GM12878 (cell line): ENCODE results near the gene NF1. TPM values are rescaled to one million over a fixed set of nuclear protein-coding genes. Genes with fewer than 3 reads are reported as not detected.

ENCODE experiments used
- ATAC-seq: fragments of 200-7000 bp; cut with Tn5 transposase; 3 replicates; pipeline ENCODE4 v1.9.1; 2020; ENCODE audit warnings: mild to moderate bottlenecking, moderate library complexity
- BruUV-seq: library from RNA; stranded (reverse); fragments of 400-500 nt; replicated peaks from 2 replicates; lab custom pipeline; 2021; lab: Mats Ljungman, UMichigan
- CTCF ChIA-PET: fragments of 300-600 bp; sonication (Branson Sonifier 250); formaldehyde crosslinking; extraction: SDS; loops from one replicate; lab custom pipeline; 2021; ENCODE audit warnings: inconsistent platforms; lab: Yijun Ruan, JAX
- POLR2A ChIA-PET: fragments of 350-600 bp; formaldehyde crosslinking; extraction: SDS; loops from one replicate; lab custom pipeline; 2021; ENCODE audit warnings: inconsistent platforms; lab: Charles Lee
- RAD21 ChIA-PET: fragments of 300-600 bp; sonication (Branson Sonifier 250); formaldehyde crosslinking; loops from one replicate; lab custom pipeline; 2023; ENCODE audit warnings: antibody characterized with exemption; ENCODE audit not compliant: unreplicated experiment; lab: Charles Lee
- SMC1A ChIA-PET: fragments of 300-600 bp; sonication (Branson Sonifier 250); formaldehyde crosslinking; loops from one replicate; lab custom pipeline; 2023; ENCODE audit not compliant: unreplicated experiment, uncharacterized antibody; lab: Charles Lee
- DNase-seq: peaks from one replicate; pipeline ENCODE4 v3.0.0-alpha.2; 2011; ENCODE audit warnings: low read depth, low spot score
- FAIRE-seq: peaks from 3 replicates; lab custom pipeline; 2011; peaks lifted over from hg19 to GRCh38; lab: Jason Lieb, UNC
- H2AFZ ChIP-seq: 2 replicates; pipeline ENCODE4 v1.6.0; 2011; ENCODE audit warnings: low read depth, low read length, control low read depth; ENCODE audit not compliant: control insufficient read depth
- H3K27ac ChIP-seq: 2 replicates; pipeline ENCODE4 v1.5.1; 2011; ENCODE audit warnings: control low read depth; ENCODE audit not compliant: control insufficient read depth, insufficient read depth
- H3K27me3 ChIP-seq, 2 experiments: replicated peaks in 1 of 2; 2 replicates each; pipeline versions ENCODE4 v1.6.0 to v1.6.1; 2011; ENCODE audit warnings: low read length in 1 of 2; ENCODE audit not compliant: control insufficient read depth in 2 of 2, insufficient read depth in 2 of 2
- H3K36me3 ChIP-seq, 2 experiments: 2 replicates each; pipeline ENCODE4 v1.5.1; 2011; ENCODE audit warnings: low read length in 1 of 2; ENCODE audit not compliant: control insufficient read depth in 2 of 2, insufficient read depth in 2 of 2
- H3K4me1 ChIP-seq: 2 replicates; pipeline ENCODE4 v1.6.1; 2011; ENCODE audit warnings: mild to moderate bottlenecking, low read length, moderate library complexity, mixed read lengths; ENCODE audit not compliant: control insufficient read depth, insufficient read depth
- H3K4me2 ChIP-seq: 2 replicates; pipeline ENCODE4 v1.6.0; 2011; ENCODE audit warnings: control low read depth; ENCODE audit not compliant: control insufficient read depth, insufficient read depth
- H3K4me3 ChIP-seq: fragments of 200-600 bp; sonication (generic); 2 replicates; pipeline ENCODE4 v1.5.1; 2016
- H3K79me2 ChIP-seq: 2 replicates; pipeline ENCODE4 v1.6.0; 2011; ENCODE audit warnings: low read length; ENCODE audit not compliant: control insufficient read depth, insufficient read depth
- H3K9ac ChIP-seq: 2 replicates; pipeline ENCODE4 v1.8.0; 2011; ENCODE audit warnings: low read length, control low read depth, mixed read lengths; ENCODE audit not compliant: control insufficient read depth, insufficient read depth
- H3K9me3 ChIP-seq: replicated peaks from 3 replicates; pipeline ENCODE4 v1.5.1; 2011; ENCODE audit warnings: mild to moderate bottlenecking, low read length; ENCODE audit not compliant: control insufficient read depth, insufficient read depth
- H4K20me1 ChIP-seq: 2 replicates; pipeline ENCODE4 v1.6.0; 2011; ENCODE audit not compliant: control insufficient read depth, insufficient read depth
- BACH1 ChIP-seq: fragments of 450-650 bp; IDR thresholded peaks from 2 replicates; pipeline ENCODE4 v1.6.1; 2017; ENCODE audit warnings: mild to moderate bottlenecking, borderline replicate concordance
- CHD2 ChIP-seq: IDR thresholded peaks from 2 replicates; pipeline ENCODE4 v1.6.1; 2011; ENCODE audit warnings: low read depth, low read length, improper control_type of control experiment, borderline replicate concordance
- EP300 ChIP-seq, 2 experiments: fragments of 150-350 bp in 1 of 2; IDR thresholded peaks; 2 replicates each; pipeline ENCODE4 v1.6.1; 2011 to 2012; ENCODE audit warnings: low read depth in 2 of 2, low read length in 2 of 2, borderline replicate concordance in 1 of 2, improper control_type of control experiment in 1 of 2, inconsistent platforms in 1 of 2; ENCODE audit not compliant: control insufficient read depth in 1 of 2
- EZH2 ChIP-seq: IDR thresholded peaks from 2 replicates; pipeline ENCODE4 v1.6.1; 2012; ENCODE audit warnings: low read depth, mild to moderate bottlenecking, control low read depth, inconsistent platforms, low read length, borderline replicate concordance; ENCODE audit not compliant: control insufficient read depth
- FOXM1 ChIP-seq: IDR thresholded peaks from 2 replicates; pipeline ENCODE4 v1.6.1; 2012; ENCODE audit warnings: low read depth, mild to moderate bottlenecking, inconsistent platforms, low read length, moderate library complexity
- MEF2B ChIP-seq: fragments of 450-650 bp; IDR thresholded peaks from 2 replicates; pipeline ENCODE4 v1.6.1; 2018; ENCODE audit warnings: mild to moderate bottlenecking, moderate library complexity; ENCODE audit not compliant: partially characterized antibody, poor library complexity, severe bottlenecking
- NFIC ChIP-seq: IDR thresholded peaks from 2 replicates; pipeline ENCODE4 v1.6.1; 2012; ENCODE audit warnings: low read depth, mild to moderate bottlenecking, inconsistent platforms, low read length, moderate library complexity
- NR2C1 ChIP-seq: fragments of 450-650 bp; IDR thresholded peaks from 2 replicates; pipeline ENCODE4 v1.6.1; 2017; ENCODE audit warnings: antibody characterized with exemption, mild to moderate bottlenecking, moderate library complexity
- PKNOX1 ChIP-seq: fragments of 450-650 bp; IDR thresholded peaks from 2 replicates; pipeline ENCODE4 v1.6.1; 2016; ENCODE audit warnings: mild to moderate bottlenecking
- POLR2A ChIP-seq: IDR thresholded peaks from 2 replicates; pipeline ENCODE4 v1.6.1; 2011; ENCODE audit warnings: low read depth, mild to moderate bottlenecking, low read length
- RUNX3 ChIP-seq: IDR thresholded peaks from 2 replicates; pipeline ENCODE4 v1.6.1; 2012; ENCODE audit warnings: low read length, inconsistent platforms
- SMARCA5 ChIP-seq: fragments of 450-650 bp; IDR thresholded peaks from 2 replicates; pipeline ENCODE4 v1.6.1; 2017; ENCODE audit warnings: mild to moderate bottlenecking
- TAF1 ChIP-seq: IDR thresholded peaks from 2 replicates; pipeline ENCODE4 v1.6.1; 2011; ENCODE audit warnings: mild to moderate bottlenecking, low read depth, low read length, borderline replicate concordance
- TCF7 ChIP-seq: IDR thresholded peaks from 2 replicates; pipeline ENCODE4 v1.6.1; 2014; ENCODE audit warnings: antibody characterized with exemption, borderline replicate concordance
- ZNF592 ChIP-seq: fragments of 450-650 bp; IDR thresholded peaks from 2 replicates; pipeline ENCODE4 v1.6.1; 2017; ENCODE audit warnings: mild to moderate bottlenecking, moderate library complexity
- WGBS: methylation state at CpG from one replicate; pipeline ENCODE4 v1.1.6; 2016; ENCODE audit warnings: low lambda C conversion rate; ENCODE audit not compliant: insufficient replicate concordance, insufficient coverage; ENCODE audit errors: missing lambda C conversion rate; 5-methylcytosine and 5-hydroxymethylcytosine counted together
- in situ Hi-C: fragments of 300-500 bp; cut with MboI; formaldehyde crosslinking; loops from 9 replicates; pipeline ENCODE4 v1.14.3; 2018; ENCODE audit warnings: mixed read lengths
- intact Hi-C: fragments of 100-400 bp; cut with micrococcal nuclease; formaldehyde crosslinking; loops from one replicate; pipeline ENCODE4 v1.14.2; 2022; ENCODE audit not compliant: unreplicated experiment
- polyA plus RNA-seq, 11 experiments: library from polyadenylated mRNA; depleted of rRNA in 4 of 11; unstranded in 6 of 11; stranded (reverse) in 5 of 11; fragments of >200 nt; fragmentation: Nextera tagmentation in 4 of 11; fragmentation: Illumina TruSeq in 1 of 11; extraction: Ambion mirVana in 4 of 11; extraction: Trizol in 1 of 11; gene quantifications; 1 replicate in 1 of 11; 2 replicates in 10 of 11; pipeline versions ENCODE4 v1.2.1 to v1.2.3, GENCODE V29; 2011 to 2016; ENCODE audit warnings: inconsistent platforms in 2 of 11, missing spikeins in 2 of 11, low read depth in 1 of 11
- total RNA-seq, 4 experiments: library from RNA; depleted of rRNA in 3 of 4; stranded (reverse); fragments of >200 nt in 3 of 4; fragmentation: Illumina TruSeq in 1 of 4; extraction: Trizol in 1 of 4; gene quantifications; 2 replicates each; pipeline versions ENCODE4 v1.2.1 to v1.2.3, GENCODE V29; 2013 to 2021

NF1 gene
- total and polyA plus RNA-seq, 10 of the 15 experiments (the other 5 are each of a cell fraction or from before 2014, with no cell fraction given), result 2.5 to 31.8 (median 16.6) TPM

- SMC1A ChIA-PET, result interaction anchor here (0.7 to 8.0 kb wide), 4 partner anchors 57 to 221 kb away, joined by 3 to 86 read pairs (median 4); no protein-coding TSS in a partner anchor
- TF ChIP-seq SMARCA5, result 0 out of 2 replicates have a peak, but pooled peaks have one; percentile 66
- no peak for TF ChIP-seq CHD2
- TF ChIP-seq TCF7, result no peak
- peak; percentile 85 for TF ChIP-seq NFIC
- peak; percentile 90 for TF ChIP-seq RUNX3
- no peak for TF ChIP-seq BACH1
- peak; percentile 34 for TF ChIP-seq MEF2B
- peak; percentile 36; the same call in 1 of the 2 replicates for TF ChIP-seq FOXM1
- peak; percentile 44 for TF ChIP-seq PKNOX1
- no peak for TF ChIP-seq ZNF592
- no peak for TF ChIP-seq POLR2A
- peak; percentile 61; the same call in 1 of the 2 replicates for TF ChIP-seq TAF1
- no peak for TF ChIP-seq EZH2
- no peak for TF ChIP-seq NR2C1
- 0 out of 4 replicates have a peak, but pooled peaks of 1 of the 2 experiments have one; percentile 11 for TF ChIP-seq EP300 (IDR thresholded peaks at IDR 0.05; ENCODE audit: borderline replicate concordance in 1 of 2, control insufficient read depth in 1 of 2, low read depth in 2 of 2, low read length in 2 of 2)
Observed at GRCh38 chr17:31313982-31314781, 219.4 kb downstream of the NF1 start, which contains the start of gene EVI2B. EVI2B (minus strand) TSS chr17:31314054; CDS start chr17:31305609, 8,445 bp downstream.

More at GRCh38 chr17:31313982-31314781, 219.4 kb downstream of the NF1 start, which contains the start of gene EVI2B:
- Histone ChIP-seq H3K4me3 (peak within 1 kb of the TSS; percentile 77), H4K20me1 (no peaks in the 10 kb centered on the region), H3K9me3 (no peaks in the 10 kb centered on the region; the same call in 2 of the 3 replicates), H3K36me3 (no peaks in the 10 kb centered on the region), H3K9ac (peak within 1 kb of the TSS; percentile 93), H3K27ac (peak within 1 kb of the TSS; percentile 95), H3K4me2 (peak within 1 kb of the TSS; percentile 78), H3K27me3 (no peaks in the 10 kb centered on the region), H2AFZ (no peak within 1 kb of the TSS), H3K79me2 (peaks cover 87% of the 10 kb centered on the region), H3K4me1 (peaks cover 11% of the 10 kb centered on the region)
- peak; percentile 66 for DNase-seq
- intact Hi-C loops, result loop anchor here (10.0 kb wide), 1 partner anchor 591 kb away; the partner anchor contains the start of gene UTP6
- 1% methylated on average over 3 of the region's 3 CpGs for WGBS
- FAIRE-seq, result peak; percentile 23
- CTCF ChIA-PET, result interaction anchor here (0.8 to 10.7 kb wide), 4 partner anchors 11 to 203 kb away, joined by 3 to 80 read pairs (median 4); no protein-coding TSS in a partner anchor
- POLR2A ChIA-PET, result interaction anchor here (0.6 kb wide), 2 partner anchors 53 to 215 kb away, joined by 3 read pairs; no protein-coding TSS in a partner anchor
- ATAC-seq, result peak; percentile 30
- RAD21 ChIA-PET, result interaction anchor here (0.8 to 2.1 kb wide), 6 partner anchors 8 to 174 kb away, joined by 4 to 7 read pairs (median 5); partner anchors contain the start of gene EVI2A
- in situ Hi-C loops, result no loop called here
- no TSS peak for BruUV-seq
